KBM-7 (cell line): ENCODE measurements around the gene GTF2IRD1.
"Not testable (repeated sequence)": the region's sequence is repeated elsewhere in the genome, so short reads cannot be mapped to it uniquely, and the experiment has no call there.

Experiments
- DNase-seq: peaks from one replicate; pipeline ENCODE4 v3.0.0-alpha.2; 2015
- in situ Hi-C: fragments of 300-500 bp; cut with MboI; formaldehyde crosslinking; loops from 2 replicates; pipeline ENCODE4 v1.14.3; 2020; ENCODE audit warnings: low sequenced_read_pairs, low pct_unique_long_range_greater_than_20kb, mixed read lengths

GTF2IRD1 gene

DNA sequence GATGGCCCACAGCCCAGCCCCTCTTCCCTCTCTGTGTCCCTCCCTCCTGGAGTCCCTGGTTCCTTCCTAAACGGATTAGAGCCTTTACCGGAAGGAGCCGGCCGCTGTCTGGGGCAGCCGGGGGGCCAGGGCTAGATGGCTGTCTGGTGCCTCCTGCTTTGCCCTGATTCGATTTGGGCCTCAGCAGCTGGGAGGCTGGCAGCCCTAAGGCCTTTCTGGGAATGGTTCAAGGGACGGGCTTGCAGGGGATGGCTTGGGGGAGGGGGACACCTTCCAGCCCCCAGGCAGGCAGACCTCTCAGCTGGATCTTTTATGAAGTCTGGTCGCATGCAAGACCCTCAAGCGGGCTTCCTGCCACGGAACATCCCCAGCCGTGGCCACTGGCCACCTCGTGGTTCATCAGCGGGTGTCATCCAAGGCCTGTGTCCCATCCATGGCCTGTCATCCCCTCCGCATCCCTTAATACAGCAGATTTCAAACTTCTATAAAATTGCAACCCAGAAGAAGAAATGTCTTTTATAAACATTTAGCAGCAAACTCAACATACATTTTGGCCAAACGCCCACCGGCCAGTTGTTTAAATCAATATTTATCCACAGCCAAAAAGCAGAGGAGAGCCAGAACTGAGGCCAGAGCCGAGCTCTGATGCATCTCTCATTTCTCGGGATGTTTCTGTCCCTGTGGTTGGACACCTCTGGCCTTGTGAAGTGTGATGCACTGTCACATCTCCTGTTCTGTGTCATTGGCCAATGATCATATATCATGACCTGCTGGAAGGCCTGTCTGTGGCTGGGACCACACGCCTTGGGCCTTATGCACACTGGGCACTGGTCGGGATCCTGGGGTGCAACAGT, 52.0 kb downstream of the GTF2IRD1 start:
- DNase-seq = no peak
- in situ Hi-C loops = no loop called here

DNA sequence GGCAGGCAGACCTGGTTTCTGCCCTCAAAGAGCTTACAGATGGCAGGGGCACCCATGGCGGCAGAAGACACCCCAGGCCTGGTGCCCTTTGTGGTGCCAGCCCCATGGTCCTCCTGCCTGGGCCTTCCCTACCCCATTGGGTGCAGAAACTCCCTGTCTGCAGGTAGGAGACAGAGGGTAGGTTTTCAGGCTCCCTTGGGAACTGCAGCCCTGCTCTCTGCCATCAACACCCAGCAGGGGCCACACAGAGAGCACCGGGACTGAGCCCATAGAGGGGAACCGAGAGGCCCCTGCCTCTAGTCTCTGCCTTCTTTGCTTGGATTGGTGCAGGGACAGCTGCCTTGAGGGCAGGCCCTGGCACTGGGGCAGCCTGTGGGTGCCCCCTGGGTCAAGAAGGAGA, 52.6 kb downstream of the GTF2IRD1 start:
- DNase-seq = no peak
- in situ Hi-C loops = no loop called here

DNA sequence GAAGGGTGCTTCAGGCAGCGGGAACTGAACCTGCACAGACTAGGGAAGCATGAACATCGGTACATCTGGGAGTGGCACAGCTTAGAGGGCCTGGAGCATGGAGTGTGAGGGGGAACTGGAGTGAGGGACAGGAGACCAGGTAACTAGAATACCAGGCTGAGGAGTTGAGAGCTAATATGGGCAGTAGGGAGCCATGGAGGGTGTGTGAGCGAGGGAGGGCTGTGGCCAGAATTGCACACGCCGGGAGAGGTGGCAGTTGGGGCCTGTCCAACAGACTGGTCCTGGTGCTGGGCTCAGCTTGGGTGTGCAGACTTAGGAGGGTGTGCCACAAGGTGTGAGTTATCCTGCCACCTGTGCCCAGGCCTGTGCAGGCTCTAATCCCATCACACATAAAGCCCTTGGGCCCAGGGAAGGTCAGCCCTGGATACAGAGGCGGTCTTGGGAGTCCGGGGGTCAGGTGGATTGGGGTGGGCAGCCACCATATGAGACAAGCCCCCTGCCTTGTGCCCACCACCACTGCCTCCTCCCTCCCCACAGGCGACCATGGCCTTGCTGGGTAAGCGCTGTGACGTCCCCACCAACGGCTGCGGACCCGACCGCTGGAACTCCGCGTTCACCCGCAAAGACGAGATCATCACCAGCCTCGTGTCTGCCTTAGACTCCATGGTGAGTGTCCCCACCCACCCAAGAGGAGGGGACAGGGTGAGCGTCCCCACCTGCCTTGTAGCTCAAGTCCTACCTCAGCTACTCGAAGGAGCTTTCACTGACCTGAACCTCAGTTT, 54.0 kb downstream of the GTF2IRD1 start:
- no peak for DNase-seq

DNA sequence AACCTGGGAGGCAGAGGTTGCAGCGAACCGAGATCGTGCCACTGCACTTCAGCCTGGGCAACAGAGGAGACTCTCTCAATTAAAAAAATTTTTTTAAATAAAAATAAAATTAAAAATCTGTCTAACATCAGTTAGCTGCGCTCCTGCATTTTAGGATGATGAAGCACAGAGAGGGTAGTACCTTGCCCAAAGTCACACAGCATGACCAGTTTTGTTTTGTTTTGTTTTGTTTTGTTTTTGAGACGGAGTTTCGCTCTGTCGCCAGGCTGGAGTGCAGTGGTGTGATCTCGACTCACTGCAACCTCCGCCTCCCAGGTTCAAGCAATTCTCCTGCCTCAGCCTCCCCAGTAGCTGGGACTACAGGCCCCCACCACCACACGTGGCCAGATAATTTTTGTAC, 55.7 kb downstream of the GTF2IRD1 start:
- in situ Hi-C loops, DNase-seq: not testable (repeated sequence)

More for the DNA sequence above, 54.0 kb downstream of the GTF2IRD1 start:
- in situ Hi-C loops = no loop called here

DNA sequence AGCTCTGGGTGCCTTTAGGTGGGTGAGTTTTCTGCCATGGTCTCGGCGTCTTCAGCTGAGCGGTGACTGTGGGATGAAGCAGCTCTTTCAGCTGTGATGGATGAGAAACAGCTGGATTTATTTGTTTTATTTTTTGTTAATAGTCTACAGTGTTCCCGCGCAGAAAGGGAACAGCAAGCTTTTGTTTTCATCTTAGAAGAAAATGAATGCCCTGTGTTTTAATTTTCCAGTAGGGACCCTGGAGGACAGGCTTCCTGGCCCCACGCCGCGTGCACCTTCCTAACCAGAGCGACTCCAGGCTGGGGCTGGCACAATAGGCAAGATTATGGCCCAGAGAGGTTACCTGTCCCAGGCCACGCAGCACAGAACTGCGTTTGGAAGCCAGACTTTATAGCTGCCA, 57.6 kb downstream of the GTF2IRD1 start:
- no peak for DNase-seq
- in situ Hi-C loops = no loop called here

DNA sequence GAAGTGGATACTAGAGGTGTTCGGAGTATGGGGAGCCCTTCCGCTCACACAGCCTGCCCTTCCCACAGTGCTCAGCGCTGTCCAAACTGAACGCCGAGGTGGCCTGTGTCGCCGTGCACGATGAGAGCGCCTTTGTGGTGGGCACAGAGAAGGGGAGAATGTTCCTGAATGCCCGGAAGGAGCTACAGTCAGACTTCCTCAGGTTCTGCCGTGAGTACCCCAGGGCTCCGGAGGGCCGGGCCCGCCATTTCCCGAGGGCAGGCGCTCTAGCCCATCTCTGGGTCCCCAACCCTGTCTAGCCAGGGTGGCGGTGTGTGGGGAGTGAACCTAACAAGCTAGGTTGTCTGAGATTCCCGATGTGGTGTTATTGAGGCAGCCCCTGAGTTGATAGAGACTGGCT, 59.1 kb downstream of the GTF2IRD1 start:
- in situ Hi-C loops = no loop called here
- no peak for DNase-seq

DNA sequence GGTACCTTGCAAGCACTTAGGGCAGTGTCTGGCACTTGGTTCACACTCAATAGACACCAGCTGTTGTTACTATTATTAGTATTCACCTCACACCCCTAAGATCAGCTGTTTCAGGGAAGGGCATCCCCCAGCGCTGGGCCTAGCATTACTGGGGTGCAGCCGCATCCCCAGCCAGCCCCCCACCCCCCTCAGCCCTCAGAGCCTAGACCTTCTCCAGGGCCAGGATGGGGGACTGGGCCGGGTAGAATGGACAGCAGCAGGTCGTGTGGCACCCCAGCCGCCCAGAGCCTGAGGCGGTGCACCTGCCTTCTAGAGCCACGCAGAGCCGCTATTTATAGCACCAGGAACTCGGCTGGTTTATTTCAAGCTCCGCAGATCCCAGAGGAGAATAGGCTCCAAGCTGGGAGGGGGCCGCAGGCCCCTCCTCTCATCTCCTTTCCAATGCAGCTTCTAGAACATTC, 60.5 kb downstream of the GTF2IRD1 start:
- DNase-seq = no peak
- in situ Hi-C loops = no loop called here

DNA sequence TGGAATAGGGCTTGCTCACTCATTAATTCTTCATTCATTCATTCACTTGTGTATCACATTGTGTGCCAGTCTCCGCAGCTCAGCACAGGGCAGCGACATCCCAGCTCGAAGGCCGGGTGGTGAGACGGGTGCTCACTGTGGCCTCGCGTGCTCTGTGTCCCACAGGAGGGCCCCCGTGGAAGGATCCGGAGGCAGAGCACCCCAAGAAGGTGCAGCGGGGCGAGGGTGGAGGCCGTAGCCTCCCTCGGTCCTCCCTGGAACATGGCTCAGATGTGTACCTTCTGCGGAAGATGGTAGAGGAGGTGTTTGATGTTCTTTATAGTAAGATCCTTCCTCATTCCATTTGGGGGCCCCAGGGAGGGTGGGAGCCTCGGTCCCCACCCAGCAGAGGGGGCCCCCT, 61.6 kb downstream of the GTF2IRD1 start:
- in situ Hi-C loops = no loop called here
- no peak for DNase-seq

DNA sequence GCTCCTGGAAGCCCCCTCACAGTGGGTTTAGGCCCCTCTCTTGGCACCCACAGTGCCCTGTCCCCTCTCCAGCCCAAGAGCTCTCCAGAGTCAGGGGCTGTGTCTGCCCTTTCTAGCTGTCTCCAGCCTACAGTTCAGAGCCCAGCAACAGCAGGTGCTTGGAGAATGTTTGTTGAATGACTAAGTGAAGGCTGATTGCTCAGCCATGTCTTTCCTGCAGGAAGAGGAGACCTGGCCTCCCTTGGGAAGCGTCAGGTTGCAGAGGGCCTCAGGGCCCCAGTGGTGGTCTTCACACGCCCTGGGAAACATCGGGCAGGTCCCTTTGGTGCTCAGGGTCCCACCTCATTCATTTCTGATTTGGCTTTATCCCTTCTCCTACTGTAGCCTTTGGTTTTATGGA, 62.5 kb downstream of the GTF2IRD1 start:
- in situ Hi-C loops = no loop called here
- DNase-seq = no peak

DNA sequence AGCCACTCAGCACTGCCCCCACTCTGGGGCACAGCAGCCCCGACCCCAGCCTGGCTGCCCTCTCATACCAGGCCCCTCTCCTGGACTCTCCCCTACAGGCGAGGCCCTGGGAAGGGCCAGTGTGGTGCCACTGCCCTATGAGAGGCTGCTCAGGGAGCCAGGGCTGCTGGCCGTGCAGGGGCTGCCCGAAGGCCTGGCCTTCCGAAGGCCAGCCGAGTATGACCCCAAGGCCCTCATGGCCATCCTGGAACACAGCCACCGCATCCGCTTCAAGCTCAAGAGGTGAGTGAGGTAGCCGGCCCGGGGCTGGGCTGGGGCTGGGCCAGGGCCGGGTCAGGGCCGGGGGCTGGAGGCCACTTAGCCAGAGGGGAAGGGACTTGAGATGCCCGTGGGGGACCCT, 64.3 kb downstream of the GTF2IRD1 start:
- no peak for DNase-seq
- in situ Hi-C loops = no loop called here

DNA sequence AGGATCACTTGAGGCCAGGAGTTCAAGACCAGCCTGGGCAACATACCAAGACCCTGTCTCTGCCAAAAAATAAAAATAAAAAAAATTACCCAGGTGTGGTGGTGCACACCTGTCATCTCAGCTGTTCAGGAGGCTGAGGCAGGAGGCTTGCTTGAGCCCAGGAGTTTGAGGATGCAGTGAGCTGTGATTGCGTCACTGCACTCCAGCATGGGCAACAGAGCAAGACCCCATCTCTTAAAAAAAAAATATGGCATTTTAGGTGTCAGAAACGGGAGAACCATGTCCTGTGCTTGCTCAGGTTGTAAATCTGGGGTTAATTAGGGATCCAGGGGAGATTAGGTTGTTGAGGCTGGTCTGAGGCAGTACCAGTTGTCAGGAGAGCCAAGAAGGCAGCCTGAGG, 64.9 kb downstream of the GTF2IRD1 start:
- no peak for DNase-seq
- in situ Hi-C loops = no loop called here

DNA sequence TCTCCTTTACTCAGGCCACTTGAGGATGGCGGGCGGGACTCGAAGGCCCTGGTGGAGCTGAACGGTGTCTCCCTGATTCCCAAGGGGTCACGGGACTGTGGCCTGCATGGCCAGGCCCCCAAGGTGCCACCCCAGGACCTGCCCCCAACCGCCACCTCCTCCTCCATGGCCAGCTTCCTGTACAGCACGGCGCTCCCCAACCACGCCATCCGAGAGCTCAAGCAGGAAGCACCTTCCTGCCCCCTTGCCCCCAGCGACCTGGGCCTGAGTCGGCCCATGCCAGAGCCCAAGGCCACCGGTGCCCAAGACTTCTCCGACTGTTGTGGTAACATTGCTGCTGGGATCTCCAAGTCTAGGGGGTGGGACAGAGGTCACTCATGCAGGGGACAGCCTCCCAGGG, 65.7 kb downstream of the GTF2IRD1 start:
- in situ Hi-C loops = no loop called here
- DNase-seq = no peak

DNA sequence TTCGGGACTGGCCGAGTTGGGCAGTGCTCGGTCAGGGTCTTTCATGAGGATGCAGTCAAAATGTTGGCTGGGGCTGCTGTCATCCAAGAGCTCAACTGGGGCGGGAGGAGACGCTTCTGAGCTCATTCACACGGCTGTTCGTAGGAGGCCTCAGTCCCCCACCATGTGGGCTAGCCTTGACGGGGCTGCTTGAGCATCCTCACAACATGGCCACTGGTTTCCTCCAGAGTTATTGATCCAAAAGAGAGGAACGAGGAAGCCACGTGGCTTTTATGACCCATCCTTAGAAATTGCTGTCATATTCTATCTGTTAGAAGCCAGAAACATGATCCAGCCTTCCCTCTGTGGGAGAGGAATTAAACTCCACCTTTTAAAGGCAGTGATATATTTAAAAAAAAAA, 68.1 kb downstream of the GTF2IRD1 start:
- in situ Hi-C loops = no loop called here
- no peak for DNase-seq

DNA sequence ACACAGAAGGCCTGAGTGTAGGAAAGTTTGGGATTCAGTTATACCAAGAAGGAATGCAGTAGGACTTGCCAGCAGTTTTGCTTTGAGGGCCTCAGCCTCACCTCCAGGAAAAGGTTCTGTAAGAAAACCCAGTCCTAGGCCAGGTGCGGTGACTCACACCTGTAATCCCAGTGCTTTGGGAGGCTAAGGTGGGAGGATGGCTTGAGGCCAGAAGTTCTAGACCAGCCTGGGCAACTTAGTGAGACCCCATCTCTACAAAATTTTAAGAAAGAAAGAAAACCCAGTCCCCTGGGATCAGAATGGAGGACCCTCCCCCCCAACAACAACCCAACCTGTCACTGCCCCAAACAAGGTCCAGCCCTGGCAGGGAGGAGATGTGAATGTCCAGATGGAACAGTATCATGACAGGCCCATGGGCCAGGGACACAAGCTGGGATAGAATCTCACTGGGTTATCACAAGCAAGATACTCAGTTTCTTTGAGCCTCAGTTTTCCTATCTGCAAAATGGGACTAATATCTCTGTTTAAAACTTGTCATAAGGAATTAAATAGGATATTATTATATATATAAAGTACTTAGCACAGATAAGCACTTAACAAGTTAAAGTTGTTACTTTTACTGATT, 68.7 kb downstream of the GTF2IRD1 start:
- in situ Hi-C loops = no loop called here
- DNase-seq = no peak

DNA sequence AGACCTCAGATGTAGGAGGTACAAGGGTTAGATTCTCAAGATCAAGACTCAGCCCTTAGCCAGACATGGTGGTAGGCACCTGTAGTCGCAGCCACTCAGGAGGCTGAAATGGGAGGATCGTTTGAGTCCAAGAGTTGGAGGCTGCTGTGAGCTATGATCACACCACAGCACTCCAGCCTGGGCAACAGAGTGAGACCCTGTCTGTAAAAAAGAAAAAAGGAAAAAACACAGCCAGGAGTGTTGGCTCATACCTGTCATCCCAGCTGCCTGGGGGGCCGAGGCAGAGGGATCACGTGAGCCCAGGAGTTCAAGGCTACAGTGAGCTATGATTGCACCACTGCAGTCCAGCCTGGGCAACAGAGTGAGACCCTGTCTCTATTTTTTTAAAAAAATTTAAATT, 69.3 kb downstream of the GTF2IRD1 start:
- in situ Hi-C loops = no loop called here
- no peak for DNase-seq

DNA sequence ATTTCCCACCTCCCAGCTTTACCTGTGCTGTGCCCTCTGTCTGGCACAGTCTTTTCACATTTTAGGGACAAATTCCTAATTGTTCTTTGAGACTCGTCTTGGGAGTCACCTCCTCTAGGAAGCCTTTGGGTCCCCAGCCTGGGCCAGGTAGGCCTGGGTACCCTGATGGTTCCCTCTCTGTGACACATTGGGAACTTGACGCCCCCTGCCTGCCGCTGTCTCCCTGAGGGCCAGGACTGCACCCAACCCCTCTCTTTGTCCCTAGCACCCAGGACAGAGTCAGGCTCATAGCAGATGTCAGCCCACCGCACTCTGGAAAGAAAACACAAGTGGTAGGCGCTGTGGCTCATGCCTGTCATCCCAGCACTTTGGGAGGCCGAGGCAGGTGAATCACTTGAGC, 71.4 kb downstream of the GTF2IRD1 start:
- DNase-seq = no peak
- in situ Hi-C loops = no loop called here

DNA sequence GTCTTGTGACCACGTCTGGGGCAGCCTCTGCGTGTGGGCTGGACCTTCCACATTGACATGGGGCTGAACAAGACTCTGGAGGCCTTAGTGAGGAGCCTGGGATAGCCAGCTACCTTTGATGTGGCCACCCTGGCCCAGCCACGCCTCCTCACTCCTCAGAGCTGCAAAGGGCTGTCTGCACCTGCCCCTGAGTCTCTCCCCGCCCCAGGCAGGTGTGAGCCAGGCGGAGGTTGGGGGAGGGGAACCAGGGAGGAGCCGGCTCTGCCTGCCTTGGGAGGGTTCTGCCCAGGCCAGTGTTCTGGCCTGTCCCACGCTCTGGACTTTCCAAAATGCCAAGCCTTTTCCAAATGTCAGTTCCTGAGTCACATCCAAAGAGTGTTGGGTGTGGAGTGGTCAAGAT, 72.2 kb downstream of the GTF2IRD1 start:
- no peak for DNase-seq
- in situ Hi-C loops = no loop called here

DNA sequence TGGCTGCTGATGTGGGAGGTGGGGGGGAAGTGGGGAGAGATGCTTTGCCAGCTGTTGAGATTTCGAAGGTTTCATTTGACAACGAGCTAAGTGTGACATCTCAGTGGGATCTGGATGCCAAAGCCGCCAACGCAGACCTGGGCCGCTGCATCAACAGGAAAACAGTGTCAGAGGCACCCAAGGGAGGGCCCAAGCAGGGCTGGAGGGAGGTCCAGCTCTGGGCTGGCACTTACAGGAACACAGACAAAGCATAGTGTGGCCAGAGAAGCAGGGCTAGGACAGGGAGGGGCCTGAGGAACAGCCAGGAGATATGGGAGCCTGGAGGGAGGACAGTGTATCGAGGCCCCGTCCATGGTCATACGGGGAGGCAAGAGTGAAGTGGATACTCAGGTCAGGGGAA, 73.1 kb downstream of the GTF2IRD1 start:
- DNase-seq = no peak
- in situ Hi-C loops = no loop called here

DNA sequence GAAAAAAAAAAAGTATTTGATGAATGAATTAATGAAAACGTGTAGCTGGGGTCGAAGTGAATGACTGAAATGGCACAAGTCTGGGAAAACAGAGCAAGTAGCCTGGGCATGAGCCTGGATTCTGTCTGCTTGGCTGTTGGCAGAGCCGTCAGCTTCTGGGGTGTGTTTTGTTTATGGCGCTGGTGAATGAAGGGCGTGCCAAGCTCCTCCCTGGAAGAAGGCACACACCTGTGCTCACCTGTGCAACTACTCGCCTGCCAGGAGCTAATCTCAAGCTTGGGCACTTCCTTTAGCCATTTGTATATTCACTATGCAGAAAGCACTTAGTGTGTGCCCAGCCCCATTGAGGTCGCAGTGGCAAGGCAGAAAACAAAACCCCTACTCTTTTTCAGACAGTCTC, 74.1 kb downstream of the GTF2IRD1 start:
- no peak for DNase-seq
- in situ Hi-C loops = no loop called here

DNA sequence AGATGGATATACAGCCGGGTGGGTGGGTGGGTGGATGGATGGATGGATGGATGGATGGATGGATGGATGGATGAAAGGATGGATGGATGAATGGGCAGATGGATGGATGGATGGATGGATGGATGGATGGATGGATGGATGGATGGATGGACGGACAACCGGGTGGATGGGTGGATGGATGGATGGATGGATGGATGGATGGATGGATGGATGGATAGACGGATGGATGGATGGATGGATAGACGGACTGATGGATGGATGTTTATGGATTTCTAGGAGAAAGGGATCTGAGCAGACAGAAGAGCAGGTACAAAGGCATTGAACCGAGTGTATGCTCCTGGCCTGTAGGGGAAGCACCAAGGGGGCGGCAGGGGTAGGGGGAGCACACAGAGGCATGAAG, 75.1 kb downstream of the GTF2IRD1 start:
- DNase-seq, in situ Hi-C loops: not testable (repeated sequence)
